GM18505 (cell line): ENCODE results near the gene SKIL.

ENCODE experiments used
- ATAC-seq: cut with Tn5 transposase; IDR thresholded peaks from one replicate; pipeline ENCODE4 v1.9.1; 2021; ENCODE audit not compliant: unreplicated experiment
- POLR2A ChIP-seq: IDR thresholded peaks from 4 replicates; pipeline ENCODE4 v1.6.1; 2011; ENCODE audit warnings: borderline replicate concordance; ENCODE audit not compliant: insufficient read depth, insufficient read length; ENCODE audit errors: extremely low read depth

The SKIL gene

DNA sequence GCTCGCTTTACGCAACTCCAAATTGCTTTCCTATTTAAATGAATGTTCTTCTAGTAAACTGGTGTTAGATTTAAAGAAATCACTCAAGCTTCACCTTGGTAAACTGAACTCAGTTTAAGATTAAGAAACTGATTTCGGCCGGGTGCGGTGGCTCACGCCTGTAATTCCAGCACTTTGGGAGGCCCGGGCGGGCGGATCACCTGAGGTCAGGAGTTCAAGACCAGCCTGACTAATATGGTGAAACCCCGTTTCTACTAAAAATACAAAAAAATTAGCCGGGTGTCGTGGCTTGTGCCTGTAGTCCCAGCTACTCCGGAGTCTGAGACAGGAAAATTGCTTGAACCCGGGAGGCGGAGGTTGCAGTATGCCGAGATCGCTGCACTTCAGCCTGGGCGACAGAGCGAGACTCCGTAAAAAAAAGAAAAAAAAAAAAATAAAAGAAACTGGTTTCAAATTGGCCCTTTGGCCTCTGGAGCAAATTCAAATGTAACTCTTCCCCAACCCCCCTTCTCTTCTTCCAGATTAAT, 1.7 kb downstream of the SKIL start:
- TF ChIP-seq POLR2A = no peak
- no peak for ATAC-seq

DNA sequence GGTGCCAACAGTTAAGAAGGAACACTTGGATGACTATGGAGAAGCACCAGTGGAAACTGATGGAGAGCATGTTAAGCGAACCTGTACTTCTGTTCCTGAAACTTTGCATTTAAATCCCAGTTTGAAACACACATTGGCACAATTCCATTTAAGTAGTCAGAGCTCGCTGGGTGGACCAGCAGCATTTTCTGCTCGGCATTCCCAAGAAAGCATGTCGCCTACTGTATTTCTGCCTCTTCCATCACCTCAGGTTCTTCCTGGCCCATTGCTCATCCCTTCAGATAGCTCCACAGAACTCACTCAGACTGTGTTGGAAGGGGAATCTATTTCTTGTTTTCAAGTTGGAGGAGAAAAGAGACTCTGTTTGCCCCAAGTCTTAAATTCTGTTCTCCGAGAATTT, 3.0 kb downstream of the SKIL start:
- no peak for TF ChIP-seq POLR2A
- no peak for ATAC-seq

DNA sequence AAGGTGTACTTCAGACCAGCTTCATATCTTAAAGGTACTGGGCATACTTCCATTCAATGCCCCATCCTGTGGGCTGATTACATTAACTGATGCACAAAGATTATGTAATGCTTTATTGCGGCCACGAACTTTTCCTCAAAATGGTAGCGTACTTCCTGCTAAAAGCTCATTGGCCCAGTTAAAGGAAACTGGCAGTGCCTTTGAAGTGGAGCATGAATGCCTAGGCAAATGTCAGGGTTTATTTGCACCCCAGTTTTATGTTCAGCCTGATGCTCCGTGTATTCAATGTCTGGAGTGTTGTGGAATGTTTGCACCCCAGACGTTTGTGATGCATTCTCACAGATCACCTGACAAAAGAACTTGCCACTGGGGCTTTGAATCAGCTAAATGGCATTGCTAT, 3.4 kb downstream of the SKIL start:
- no peak for TF ChIP-seq POLR2A
- no peak for ATAC-seq

DNA sequence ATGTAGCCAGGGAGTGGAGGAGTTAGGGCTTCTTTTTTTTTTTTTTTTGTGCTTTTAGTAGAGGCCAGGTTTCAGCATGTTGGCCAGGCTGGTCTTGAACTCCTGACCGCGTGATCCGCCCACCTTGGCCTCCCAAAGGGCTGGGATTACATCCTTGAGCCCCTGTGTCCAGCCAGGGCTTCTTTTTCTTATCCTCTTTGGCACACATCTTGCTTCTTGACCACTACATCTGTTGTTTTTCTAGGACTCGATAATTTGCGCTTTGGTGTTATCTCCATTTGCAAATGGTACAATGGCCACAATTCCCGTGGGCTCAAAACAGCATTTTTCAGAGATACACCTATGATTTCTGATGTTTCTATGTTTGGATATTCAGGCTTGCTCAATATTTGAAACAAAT, 4.2 kb downstream of the SKIL start:
- no peak for TF ChIP-seq POLR2A
- ATAC-seq = no peak

DNA sequence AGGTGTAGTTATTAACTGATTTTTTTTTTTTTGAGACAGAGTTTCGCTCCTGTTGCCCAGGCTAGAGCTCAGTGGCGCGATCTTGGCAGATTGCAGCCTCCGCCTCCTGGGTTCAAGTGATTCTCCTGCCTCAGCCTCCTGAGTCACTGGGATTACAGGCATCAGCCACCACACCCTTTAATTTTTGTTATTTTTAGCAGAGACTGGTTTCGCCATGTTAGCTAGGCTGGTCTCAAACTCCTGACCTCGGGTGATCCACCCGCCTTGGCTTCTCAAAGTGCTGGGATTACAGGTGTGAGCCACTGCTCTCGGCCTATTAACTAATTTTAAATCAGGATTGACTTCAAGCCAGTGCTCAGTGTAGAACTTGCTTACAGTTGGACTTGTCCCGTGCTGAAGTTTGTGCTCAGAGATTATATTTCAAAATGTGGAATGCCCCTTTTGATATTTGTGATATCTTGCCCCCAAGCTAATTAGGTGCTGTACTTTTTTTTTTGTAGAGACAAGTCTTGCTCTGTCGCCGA, 6.0 kb downstream of the SKIL start:
- ATAC-seq = no peak

DNA sequence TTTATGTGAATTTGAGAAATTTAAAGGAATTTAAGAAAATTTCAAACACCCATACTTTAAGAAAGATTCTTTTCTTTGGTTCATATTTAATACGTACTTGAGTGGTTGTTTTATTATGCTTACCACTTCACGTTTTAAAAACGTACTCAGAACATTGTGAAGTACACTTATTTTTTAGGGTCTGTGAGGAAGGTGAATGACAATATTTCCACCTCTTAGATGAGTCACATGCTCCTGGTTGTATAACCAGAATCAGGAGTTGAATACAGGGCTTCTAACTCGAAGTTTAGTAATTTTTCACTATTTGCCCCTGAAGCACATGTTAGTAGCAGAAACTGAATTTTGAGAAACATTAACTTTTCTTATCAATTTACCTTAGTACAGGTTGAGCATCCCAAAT, 7.5 kb downstream of the SKIL start:
- no peak for ATAC-seq

More for the DNA sequence above, 6.0 kb downstream of the SKIL start:
- no peak for TF ChIP-seq POLR2A

DNA sequence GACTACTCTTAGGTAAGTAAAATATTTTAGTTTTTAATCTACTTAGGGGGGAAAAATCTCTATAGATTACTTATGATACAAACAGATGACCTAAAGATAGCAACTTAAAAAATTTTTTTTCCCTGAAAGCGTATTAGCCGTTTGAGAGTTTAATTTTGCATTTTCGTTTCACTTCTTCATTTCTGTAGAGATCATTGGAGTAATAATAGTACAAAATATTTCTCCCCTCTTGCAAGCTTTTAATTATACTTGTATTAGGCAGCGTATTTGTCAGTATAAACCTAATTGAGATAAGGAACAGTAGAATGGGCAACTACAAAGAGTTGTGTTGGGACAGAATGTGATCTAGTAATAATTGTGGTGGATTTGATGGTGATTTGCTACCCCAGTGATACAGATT, 10.3 kb downstream of the SKIL start:
- no peak for TF ChIP-seq POLR2A
- ATAC-seq = no peak

More for the DNA sequence above, 7.5 kb downstream of the SKIL start:
- no peak for TF ChIP-seq POLR2A

DNA sequence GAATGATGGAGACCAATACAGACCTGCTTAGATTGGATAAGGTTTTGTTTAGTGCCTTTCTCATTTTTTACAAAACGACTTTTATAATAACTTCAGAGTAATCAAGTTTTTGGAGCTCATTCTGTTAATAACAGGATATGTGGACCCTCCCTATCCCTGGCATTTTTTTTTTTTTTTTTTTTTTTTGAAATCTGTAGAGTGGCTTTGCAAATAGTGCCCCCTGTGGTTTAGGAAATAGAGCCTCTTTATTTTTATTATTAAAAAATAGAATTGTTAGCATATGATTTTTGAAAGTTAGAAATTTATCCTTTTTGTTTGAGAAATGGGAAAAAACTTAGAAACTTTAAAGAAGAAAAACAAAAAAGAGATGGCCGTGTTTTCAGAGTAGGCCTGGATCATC, 11.4 kb downstream of the SKIL start:
- no peak for ATAC-seq

DNA sequence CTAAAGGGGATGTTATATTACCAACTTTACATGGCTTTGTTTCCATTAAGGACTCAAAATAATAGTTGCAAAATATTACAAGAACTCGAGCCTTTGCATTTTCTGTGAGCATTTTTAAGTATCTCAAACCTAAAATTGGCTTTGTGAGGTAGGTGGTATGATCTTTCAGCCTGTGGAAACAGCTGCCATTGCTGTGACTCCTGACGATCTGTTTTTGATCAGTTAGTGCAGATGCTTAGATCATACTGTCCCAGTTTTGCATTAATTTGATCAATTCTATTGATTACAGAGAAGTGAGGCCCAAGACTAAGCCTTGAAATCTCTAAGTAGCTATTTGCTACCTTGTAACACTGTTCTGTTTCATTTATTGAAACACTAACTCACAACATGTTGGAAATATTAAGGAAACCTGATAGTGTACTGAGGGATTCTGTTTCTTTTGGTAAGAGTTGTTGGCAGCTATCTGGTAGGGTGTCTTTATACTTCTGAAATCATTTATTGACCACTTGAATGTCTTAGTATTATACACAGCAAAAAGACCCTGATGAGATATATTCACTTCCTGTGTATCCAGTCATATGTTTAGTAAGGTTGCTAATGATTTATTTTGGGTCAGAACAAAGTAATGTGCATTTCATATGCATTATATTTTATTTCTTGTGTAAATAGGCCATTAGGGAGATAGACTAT, 14.8 kb downstream of the SKIL start:
- TF ChIP-seq POLR2A = no peak
- ATAC-seq = no peak

More for the DNA sequence above, 11.4 kb downstream of the SKIL start:
- no peak for TF ChIP-seq POLR2A

DNA sequence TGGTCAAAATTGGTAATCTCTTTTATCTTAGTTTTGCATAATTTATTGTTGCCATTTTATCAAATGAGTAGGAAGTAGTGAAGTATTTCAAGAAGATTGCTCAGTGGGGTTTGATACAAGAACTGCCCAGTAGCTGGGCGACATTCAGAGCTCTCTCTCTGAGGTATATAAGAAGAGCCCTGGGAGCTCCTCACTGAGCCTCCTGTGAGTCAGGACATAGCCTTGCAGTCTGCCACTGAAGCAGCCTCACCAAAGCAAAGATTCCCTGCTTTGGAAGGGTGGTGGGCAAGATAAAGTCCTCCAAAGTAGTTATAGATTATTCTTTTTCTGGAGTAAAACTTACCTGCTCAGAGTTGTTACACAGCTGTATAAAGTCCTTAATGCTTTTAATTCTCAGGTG, 26.1 kb downstream of the SKIL start:
- TF ChIP-seq POLR2A = no peak
- ATAC-seq = no peak

DNA sequence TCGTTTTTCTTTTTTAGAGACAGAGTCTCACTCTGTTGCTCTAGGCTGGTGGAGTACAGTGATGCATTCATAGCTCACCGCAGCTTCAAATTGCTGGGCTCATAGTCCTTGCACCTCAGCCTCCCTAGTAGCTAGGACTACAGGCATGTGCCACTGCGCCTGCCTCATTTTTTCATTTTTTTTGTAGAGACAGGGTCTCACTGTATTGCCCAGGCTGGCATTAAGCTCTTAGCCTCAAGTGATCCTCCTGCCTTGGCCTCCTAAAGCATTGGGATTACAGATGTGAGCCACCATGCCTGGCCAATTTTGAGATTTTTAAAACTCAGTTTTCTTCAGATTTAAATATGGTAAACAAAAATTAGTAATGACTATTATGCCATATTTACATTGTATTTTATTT, 29.0 kb downstream of the SKIL start:
- TF ChIP-seq POLR2A = no peak
- ATAC-seq = no peak

DNA sequence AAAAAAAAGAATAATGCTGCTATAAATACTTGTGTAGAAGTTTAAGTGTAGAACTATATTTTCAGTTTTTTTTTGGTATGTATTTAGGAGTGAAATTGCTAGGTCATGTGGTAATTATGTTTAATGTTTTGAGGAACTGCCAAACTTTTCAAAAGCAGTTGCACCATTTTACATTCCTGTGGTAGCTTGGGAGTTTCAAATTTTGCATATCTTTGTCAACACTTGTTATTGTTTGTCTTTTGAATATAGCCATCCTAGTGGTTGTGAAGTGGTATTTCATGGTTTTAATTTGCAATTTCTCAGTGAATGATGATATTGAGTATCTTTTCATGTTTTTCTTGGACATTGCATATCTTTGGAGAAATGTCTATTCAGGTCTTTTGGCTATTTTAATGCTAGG, 30.4 kb downstream of the SKIL start:
- no peak for TF ChIP-seq POLR2A
- ATAC-seq = no peak

DNA sequence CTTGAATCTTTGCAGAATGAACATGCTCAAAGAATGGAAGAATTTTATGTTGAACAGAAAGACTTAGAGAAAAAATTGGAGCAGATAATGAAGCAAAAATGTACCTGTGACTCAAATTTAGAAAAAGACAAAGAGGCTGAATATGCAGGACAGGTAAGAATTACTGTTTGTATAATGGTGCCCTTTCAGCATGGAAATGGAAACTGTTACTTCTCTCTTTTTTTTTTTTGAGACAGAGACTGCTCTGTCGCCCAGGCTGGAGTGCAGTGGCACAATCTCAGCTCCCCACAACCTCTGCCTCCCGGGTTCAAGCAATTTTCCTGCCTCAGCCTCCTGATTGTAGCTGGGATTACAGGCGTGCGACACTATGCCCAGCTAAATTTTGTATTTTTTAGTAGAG, 33.6 kb downstream of the SKIL start:
- no peak for ATAC-seq
- no peak for TF ChIP-seq POLR2A

DNA sequence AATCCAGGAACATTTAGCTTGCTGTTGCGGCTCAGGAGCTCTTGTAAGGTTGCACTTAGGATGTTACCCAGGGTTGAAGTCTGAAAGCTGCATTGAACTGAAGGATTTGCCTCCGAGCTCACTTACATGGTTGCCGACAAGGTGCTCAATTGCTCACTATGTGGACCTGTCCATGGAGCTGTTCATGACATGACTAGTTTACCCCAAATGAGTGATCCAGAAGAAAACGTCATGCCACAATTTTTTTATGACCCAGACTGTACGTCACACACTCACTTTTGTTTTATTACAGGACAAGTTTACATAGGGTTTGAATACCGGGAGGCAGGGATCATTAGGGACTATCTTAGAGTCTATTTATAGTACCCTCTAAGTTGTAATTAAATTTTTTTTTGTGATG, 40.2 kb downstream of the SKIL start:
- TF ChIP-seq POLR2A = no peak
- ATAC-seq = no peak
